Stimulated activated CD4-positive, alpha-beta T cell treated with anti-CD3 and anti-CD28 coated beads, Interleukin-12 subunit alpha, Interleukin-12 subunit beta, amount 100 ng/mL, for 4 hours (primary cell): ENCODE results near the gene NRG4.
A peak's percentile ranks its signal among the peaks of the same experiment; 100 is the strongest.
"Not testable (repeated sequence)": the region's sequence is repeated elsewhere in the genome, so short reads cannot be mapped to it uniquely, and the experiment has no call there.

ENCODE experiments used
- DNase-seq: peaks from one replicate; pipeline ENCODE4 v3.0.0-alpha.2; 2020

The NRG4 gene

DNA sequence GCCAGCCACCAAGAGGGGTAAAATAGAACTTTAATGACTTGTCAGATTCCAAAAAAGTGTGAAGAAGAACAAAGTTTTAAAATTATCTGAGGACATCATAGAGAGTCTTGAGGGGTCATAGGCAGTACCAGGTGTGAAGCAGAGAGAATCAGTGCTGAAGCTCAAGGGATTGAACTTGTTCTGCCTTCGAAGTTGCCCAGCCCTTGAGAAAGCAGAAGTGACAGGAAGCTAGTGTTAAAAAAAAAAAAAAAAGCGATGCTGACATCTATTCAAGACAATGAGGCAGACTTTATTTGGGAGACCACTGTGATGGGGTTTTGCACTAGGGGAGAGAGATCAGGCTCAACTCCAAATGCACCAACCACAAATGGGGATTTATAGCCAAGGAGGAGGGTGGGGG lies 86.8 kb downstream of the NRG4 start:
- DNase-seq = no peak

DNA sequence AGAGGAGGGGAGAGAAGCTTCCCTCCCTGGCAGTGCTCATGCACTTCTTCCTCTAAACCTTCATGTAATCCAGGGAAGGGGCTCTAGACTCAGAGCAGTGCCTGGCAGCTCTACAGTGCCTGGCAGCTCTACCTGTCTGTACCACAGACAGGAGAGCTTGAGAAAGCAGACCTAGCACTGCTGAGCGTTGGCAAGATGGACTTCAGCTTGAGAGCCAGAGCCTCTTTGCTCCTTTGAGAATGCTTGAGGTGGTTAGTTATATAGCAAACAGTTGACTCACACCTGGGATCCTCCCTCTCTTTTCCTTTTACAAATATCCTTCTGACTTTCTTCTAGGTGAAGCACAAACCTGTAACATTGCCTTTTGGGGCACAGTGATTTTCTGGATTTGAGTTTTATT lies 87.6 kb downstream of the NRG4 start:
- no peak for DNase-seq

DNA sequence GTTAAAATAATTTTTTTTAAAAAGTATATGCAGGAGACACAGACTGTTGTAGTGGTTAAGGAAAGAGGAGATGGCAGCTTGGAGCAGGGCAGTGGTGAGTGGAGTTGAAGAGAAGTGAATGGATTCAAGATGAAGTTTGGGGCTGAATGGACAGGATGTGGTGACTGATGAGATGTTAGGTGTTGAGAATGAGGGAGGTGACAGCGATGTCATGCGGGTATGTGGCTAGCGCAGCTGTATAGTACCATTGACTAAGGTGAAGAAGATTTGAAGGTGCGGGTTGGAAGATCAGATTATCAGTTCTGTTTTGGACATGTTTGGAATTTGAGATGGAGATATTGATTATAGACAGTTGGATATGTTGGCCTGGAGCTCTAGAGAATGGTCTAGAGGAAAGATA lies 88.5 kb downstream of the NRG4 start:
- DNase-seq = no peak

DNA sequence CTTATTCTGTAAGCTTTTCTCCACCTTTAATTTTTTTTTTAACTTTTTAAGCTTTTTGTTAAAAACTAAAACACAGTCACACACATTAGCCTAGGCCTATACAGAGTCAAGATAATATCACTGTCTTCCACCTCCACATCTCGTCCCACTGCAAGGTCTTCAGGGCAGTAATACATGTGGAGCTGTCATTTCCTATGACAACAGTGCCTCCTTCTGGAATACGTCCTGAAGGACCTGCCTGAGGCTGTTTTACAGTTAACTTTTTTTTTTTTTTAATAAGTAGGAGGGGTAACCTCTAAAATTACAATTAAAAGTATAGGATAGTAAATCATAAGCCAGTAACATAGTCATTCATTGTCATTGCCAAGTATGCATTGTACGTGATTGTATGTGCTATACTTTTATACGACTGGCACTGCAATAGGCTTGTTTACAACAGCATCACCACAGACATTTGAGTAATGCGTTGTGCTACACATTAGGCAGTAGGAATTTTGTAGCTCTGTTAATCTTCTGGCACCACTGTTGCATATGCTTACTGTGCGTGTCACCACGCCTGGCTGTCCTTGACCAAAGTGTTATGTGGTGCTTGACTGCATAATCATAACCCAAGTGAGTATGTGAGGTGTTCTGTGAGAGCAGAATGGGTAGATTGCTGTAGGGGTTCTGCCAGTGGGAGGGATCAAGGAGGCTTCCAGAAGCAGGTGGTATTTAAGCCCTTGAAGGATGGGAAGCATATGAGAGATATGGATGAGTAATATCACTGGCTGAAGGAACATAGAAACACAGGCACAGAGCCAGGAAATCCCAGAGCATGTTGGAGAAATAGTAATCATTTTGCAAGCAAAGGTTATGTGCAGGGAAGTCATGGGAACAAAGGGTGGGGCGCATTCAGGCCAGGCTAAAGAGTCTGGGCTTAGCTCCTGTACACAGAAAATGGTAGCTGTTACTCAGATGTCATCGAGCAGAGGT lies 90.2 kb downstream of the NRG4 start:
- no peak for DNase-seq

DNA sequence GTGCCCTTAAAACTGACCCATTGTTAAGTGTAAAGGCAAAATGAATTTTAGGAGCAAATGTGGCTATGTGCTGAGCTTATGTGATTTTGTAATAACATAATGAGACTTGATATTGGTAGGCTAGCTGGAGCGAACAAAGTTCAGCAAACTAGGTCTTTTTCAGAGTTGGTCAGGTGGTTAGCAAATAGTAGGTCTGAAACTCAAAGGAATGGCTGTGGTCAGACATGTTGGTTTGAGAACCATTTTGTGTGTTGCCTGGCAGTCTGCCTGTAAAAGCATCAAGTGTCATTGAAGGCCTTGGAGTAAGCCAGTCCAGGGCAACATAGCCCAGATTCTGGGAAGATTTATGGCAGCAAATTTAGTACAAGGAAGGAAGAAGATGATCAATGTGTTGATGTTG lies 92.1 kb downstream of the NRG4 start:
- no peak for DNase-seq

DNA sequence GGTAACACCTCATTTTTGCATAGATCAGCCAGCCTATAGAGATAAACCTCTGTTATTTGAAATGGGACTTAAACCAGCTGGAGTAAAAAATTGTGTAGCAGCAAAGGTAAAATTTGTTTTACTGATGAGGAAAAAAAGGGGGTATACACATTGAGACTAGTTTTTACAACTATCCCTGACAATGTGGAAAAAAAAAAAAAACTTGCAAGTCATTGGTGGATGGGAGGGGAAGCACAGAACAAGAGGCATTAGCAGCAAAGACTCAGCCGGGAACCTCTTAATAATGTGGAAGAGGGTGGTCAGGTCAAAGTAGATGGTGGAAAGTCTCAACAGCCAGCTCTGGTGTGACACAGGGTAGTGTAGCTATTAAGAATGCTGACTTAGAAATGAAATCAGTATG lies 94.1 kb downstream of the NRG4 start:
- DNase-seq = no peak

DNA sequence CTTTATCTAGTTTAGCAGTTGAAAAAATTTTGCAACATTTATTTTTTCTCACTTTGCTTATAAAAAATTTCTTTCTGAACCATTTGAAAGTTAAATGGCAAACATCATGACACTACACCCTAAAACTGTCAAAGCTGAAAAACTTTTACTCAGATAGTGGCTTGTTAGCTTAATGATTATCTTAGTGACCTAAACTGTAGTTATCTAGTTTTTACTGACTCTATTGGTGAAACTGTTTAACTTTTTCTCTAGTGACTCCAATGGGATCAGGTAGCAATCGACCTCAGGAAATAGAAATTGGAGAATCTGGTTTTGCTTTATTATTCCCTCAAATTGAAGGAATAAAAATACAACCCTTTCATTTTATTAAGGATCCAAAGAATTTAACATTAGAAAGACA lies 95.2 kb downstream of the NRG4 start:
- no peak for DNase-seq

DNA sequence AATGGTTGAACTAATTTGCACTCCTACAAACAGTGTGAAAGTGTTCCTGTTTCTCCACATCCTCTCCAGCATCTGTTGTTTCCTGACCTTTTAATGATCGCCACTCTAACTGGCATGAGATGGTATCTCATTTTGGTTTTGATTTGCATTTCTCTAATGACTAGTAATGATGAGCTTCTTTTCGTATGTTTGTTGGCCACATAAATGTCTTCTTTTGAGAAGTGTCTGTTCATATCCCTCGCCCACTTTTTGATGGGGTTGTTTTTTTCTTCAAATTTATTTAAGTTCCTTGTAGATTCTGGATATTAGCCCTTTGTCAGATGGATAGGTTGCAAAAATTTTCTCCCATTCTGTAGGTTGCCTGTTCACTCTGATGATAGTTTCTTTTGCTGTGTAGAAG lies 101.9 kb downstream of the NRG4 start:
- DNase-seq = not testable (repeated sequence)

DNA sequence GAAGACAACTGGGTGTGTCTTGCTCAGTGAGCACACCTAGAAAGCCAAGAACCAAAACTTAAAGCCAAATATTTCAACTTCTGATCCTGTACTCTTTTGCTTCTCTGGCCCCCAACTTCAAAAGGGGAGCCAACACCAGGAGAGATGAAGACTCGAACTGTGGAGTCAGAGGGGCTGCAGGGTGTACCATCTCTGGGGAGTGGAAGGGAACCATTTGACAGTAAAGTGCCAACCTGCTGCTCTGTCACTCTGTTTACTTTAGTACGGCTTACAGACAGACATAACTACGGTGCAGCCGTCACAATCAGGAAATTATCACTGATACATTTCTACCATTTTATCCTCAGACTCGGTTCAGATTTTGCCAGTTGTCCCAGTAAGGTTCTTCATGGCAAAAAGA lies 107.0 kb downstream of the NRG4 start:
- DNase-seq = no peak

DNA sequence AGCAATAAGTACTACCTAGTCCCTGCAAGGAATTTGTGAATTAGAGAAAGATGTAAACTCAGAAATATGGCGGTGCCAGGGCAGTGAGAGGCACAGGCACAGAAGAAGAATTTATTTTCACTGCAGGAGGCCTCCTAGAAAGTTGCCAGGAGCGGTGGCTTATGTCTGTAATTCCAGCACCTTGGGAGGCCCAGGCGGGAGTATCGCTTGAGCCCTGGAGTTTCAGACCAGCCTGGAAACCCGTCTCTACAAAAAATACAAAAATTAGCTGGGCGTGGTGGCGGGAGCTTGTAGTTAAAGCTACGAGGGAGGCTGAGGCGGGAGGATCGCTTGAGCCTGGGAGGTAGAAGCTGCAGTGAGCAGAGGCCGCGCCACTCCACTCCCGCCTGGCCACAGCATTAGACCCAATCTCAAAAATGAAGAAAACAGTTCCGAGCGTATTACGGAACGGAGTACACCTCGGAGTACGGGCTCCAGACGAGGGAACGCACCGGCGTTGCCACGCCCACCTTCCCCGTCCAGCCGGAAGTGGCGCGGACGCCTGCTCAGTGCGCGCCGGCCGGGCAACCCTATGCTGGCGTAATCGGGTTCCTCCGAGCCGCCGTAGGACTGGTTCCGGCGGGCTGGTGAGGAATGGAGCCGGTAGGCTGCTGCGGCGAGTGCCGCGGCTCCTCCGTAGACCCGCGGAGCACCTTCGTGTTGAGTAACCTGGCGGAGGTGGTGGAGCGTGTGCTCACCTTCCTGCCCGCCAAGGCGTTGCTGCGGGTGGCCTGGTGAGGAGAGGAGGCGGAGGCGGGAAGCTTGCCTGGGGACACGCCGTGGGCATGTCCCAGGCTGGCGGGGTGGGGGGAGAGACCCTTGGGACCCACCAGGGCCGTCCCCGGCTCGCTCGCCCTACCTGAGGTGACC lies 108.6 kb downstream of the NRG4 start, which contains the start of gene FBXO22:
TSS of gene FBXO22 (plus strand) at position 548 of the 909 bp plus-strand sequence. CDS start at position 634, 86 bp downstream.
- DNase-seq = peak; percentile 89

DNA sequence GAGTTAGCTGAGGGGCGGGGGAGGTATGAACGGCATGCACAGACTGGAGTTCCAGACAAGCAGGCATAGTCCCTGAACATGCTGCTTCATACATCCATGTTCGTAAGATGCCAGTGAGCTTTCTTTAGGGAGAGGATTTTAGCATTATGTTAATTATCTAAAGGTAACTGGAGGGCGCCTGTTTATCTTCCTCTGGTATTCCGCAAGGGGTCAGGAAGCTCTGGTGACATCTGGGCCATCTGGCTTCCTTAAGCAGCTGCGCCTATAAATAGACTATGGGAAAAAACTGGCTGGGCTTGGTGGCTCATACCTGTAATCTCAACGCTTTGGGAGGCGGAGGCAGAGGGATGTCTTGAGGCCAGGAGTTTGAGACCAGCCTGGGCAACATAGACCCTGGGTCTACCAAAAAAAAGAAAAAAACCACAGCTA lies 110.1 kb downstream of the NRG4 start:
- no peak for DNase-seq

DNA sequence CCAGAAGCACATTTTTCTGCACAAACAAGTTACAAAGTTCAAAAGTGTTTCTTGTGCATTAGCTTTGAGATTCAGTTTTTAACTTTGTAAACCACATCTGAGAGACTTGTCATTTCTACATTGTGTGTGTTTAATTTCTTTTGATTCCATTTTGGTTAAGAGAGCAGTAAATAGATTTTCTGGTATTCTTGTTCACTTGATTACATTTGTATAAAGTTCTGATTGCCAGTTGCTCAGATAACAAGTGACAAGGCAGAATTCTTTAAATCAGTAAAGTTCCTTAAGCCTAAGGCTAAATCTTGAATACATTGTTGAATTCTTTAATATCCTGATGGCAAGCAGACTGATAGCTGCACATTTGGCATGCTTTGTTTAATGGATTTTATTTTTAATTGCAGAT lies 111.6 kb downstream of the NRG4 start:
- DNase-seq = no peak

DNA sequence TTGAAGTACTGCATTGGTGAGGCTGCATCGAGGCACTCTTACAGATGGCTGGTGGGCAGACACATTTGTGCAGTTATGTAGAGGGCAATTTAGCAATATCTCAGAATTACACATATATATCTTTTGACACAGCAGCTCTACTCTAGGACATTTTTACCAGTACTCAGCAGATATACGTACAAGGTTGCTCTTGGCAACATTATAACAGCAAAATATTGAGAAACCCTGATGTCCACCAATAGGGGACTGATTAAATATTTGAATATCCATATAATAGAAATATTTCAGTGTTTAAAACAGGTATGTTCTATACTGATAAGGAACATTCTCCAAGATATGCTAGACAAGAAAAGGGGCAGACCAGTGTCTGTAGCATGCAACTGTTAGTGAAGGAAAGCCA lies 116.5 kb downstream of the NRG4 start:
- no peak for DNase-seq

DNA sequence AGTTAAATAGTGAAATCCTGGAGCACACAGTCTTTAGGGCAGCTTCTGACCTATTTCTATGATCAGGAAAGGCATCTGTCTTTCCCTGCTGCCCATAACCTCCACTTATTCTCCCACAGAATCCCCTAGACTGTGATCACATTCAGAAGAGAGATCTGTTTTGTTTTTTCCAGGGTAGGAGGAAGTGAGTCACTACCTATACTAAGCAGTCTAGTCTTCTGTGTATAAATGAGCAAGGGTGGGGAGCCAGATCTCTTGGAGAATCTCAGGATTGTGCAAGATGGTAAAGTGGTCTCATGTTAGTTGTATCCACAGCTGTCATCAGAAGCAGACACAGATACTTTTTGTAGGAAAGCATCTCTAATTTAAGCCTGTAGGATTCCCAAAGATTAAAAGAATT lies 120.3 kb downstream of the NRG4 start:
- DNase-seq = no peak
